Left cardiac atrium (tissue), 4 donors: ENCODE results near the gene HOXB13. TPM values are rescaled to one million over a fixed set of nuclear protein-coding genes. Genes with fewer than 3 reads are reported as not detected.

Source experiments
- ATAC-seq, 2 donors: fragments of 200-7000 bp; cut with Tn5 transposase; one replicate each; pipeline ENCODE4 v1.9.1; 2020; ENCODE audit warnings: mild to moderate bottlenecking in 2 of 2, moderate library complexity in 2 of 2
- DNase-seq: peaks from one replicate; pipeline ENCODE4 v3.0.0-alpha.2; 2020
- intact Hi-C, 2 donors: fragments of 100-400 bp; cut with DNase I; formaldehyde crosslinking; loops; one replicate each; pipeline versions ENCODE4 v1.14.1 to v1.15.1; 2022 to 2023
- total RNA-seq, 2 donors: library from RNA; stranded (reverse); fragmentation: NEBNext Ultra II Directional; extraction: Animal tissue kit (Norgen Biotek cat#: 25700); gene quantifications; one replicate each; pipeline ENCODE4 v1.2.1, GENCODE V29; 2021
- donor health status: DM: no; HTN: yes; CAD: no.
- donor health status: DM: no; HTN: yes; CAD: no; lungs with severe emphysema.
- donor health status: DM: yes; HTN: yes; CAD: no.
- donor health status: Dilated cardiomyopathy.

HOXB13 gene
- total RNA-seq, 2 donors from 2014 or later = not detected

- intact Hi-C loops = no loop called here
- ATAC-seq (no peak), DNase-seq (no peak)
These were observed 21.3 kb upstream of the HOXB13 start for GRCh38 chr17:48749621-48750553.

- DNase-seq (no peak), ATAC-seq (no peak)
- intact Hi-C loops = no loop called here
These were observed 20.4 kb upstream of the HOXB13 start for GRCh38 chr17:48748718-48749566.

GRCh38 chr17:48747445-48748363 is 19.2 kb upstream of the HOXB13 start:
- DNase-seq (no peak), ATAC-seq (no peak)
- intact Hi-C loops = no loop called here

GRCh38 chr17:48746916-48747444 is 18.4 kb upstream of the HOXB13 start:
- DNase-seq (no peak), ATAC-seq (no peak)
- intact Hi-C loops = no loop called here

GRCh38 chr17:48745381-48746275 is 17.1 kb upstream of the HOXB13 start:
- intact Hi-C loops = no loop called here
- no peak for ATAC-seq
- no peak for DNase-seq

- intact Hi-C loops = no loop called here
- ATAC-seq = no peak
- no peak for DNase-seq
These were observed 12.0 kb upstream of the HOXB13 start for GRCh38 chr17:48740537-48740936.

GRCh38 chr17:48738803-48739526 is 10.4 kb upstream of the HOXB13 start:
- ATAC-seq = no peak
- intact Hi-C loops = no loop called here

GRCh38 chr17:48738424-48738802 is 9.9 kb upstream of the HOXB13 start:
- DNase-seq (no peak), ATAC-seq (no peak)
- intact Hi-C loops = no loop called here

More at GRCh38 chr17:48738803-48739526, 10.4 kb upstream of the HOXB13 start:
- no peak for DNase-seq

- intact Hi-C loops = no loop called here
- DNase-seq (no peak), ATAC-seq (peak in 1 of 2 donors; percentile 27)
These were observed 8.9 kb upstream of the HOXB13 start for GRCh38 chr17:48737330-48738043.

- ATAC-seq (no peak), DNase-seq (no peak)
- intact Hi-C loops = no loop called here
These were observed 6.5 kb upstream of the HOXB13 start for GRCh38 chr17:48735062-48735351.

- no peak for DNase-seq
- no peak for ATAC-seq
- intact Hi-C loops = no loop called here
These were observed 5.9 kb upstream of the HOXB13 start for GRCh38 chr17:48734333-48735061.

GRCh38 chr17:48733632-48734328 is 5.2 kb upstream of the HOXB13 start:
- intact Hi-C loops = no loop called here
- DNase-seq = no peak
- no peak for ATAC-seq

GRCh38 chr17:48732688-48733629 is 4.4 kb upstream of the HOXB13 start:
- intact Hi-C loops = no loop called here
- DNase-seq = no peak
- no peak for ATAC-seq

- intact Hi-C loops = no loop called here
- ATAC-seq (no peak), DNase-seq (no peak)
These were observed 2.8 kb upstream of the HOXB13 start for GRCh38 chr17:48731355-48731754.

GRCh38 chr17:48730240-48730550 is 1.6 kb upstream of the HOXB13 start:
- DNase-seq = no peak
- intact Hi-C loops = no loop called here

More at GRCh38 chr17:48730240-48730550, 1.6 kb upstream of the HOXB13 start:
- ATAC-seq = no peak
